Ovary (tissue), 9 donors: Measurements from ENCODE around the gene CTDSPL. TPM values are rescaled to one million over a fixed set of nuclear protein-coding genes. Genes with fewer than 3 reads are reported as not detected.

Experiments
- DNase-seq, 5 donors: peaks; one replicate each; pipeline ENCODE4 v3.0.0-alpha.2; 2019 to 2020
- H3K27ac ChIP-seq, 2 donors: fragments of 200-600 bp; one replicate each; pipeline versions ENCODE4 v1.5.1 to v1.8.0; 2019 to 2022
- H3K27me3 ChIP-seq: fragments of 200-600 bp; one replicate; pipeline ENCODE4 v1.8.0; 2022
- H3K36me3 ChIP-seq: fragments of 200-600 bp; sonication (generic); one replicate; pipeline ENCODE4 v1.5.1; 2019
- H3K4me1 ChIP-seq: one replicate; pipeline ENCODE4 v1.8.1; 2013; ENCODE audit warnings: mild to moderate bottlenecking, moderate library complexity; ENCODE audit not compliant: insufficient read depth
- H3K4me3 ChIP-seq: fragments of 200-600 bp; sonication (generic); one replicate; pipeline ENCODE4 v1.5.1; 2017
- H3K9me3 ChIP-seq, 2 donors: fragments of 200-600 bp in 1 of 2; sonication (generic) in 1 of 2; one replicate each; pipeline versions ENCODE4 v1.5.1 to v1.8.1; 2013 to 2019; ENCODE audit warnings: mild to moderate bottlenecking in 1 of 2, moderate library complexity in 1 of 2
- EP300 ChIP-seq: sonication (generic); formaldehyde crosslinking; IDR thresholded peaks from one replicate; pipeline ENCODE4 v1.6.1; 2017; ENCODE audit warnings: antibody characterized with exemption
- POLR2A ChIP-seq: fragments of 450-650 bp; IDR thresholded peaks from one replicate; pipeline ENCODE4 v1.6.1; 2017; ENCODE audit warnings: antibody characterized with exemption, mild to moderate bottlenecking, moderate library complexity
- WGBS, 3 donors: extraction: QIAGEN DNeasy Blood & Tissue Kit in 1 of 3; methylation state at CpG; one replicate each; pipeline versions ENCODE4 v1.1.5 to v1.1.7; 2013 to 2017; 5-methylcytosine and 5-hydroxymethylcytosine counted together
- intact Hi-C, 4 donors: fragments of 100-400 bp; cut with DNase I; formaldehyde crosslinking; loops; one replicate each; pipeline versions ENCODE4 v1.11.0 to v1.15.1; 2022 to 2023
- polyA plus RNA-seq, 2 donors: library from polyadenylated mRNA; stranded (reverse); fragments of 200-250 nt in 1 of 2; fragments of 350-450 nt in 1 of 2; fragmentation: Illumina TruSeq in 1 of 2; extraction: RNeasy Lipid Tissue Mini Kit (QIAGEN cat#74804) in 1 of 2; gene quantifications; one replicate each; pipeline ENCODE4 v1.2.3, GENCODE V29; 2013 to 2014
- total RNA-seq, 7 donors: library from RNA; depleted of rRNA in 2 of 7; stranded (reverse); fragments of >200 nt in 2 of 7; fragmentation: NEBNext Ultra II Directional in 3 of 7; extraction: Animal tissue kit (Norgen Biotek cat#: 25700) in 3 of 7; gene quantifications; one replicate each; pipeline versions ENCODE4 v1.1.0 to v1.2.4, GENCODE V29; 2016 to 2023
- TF ChIP-seq, protein P1 (sequence below), 3 donors: fragments of 450-650 bp in 2 of 3; fragments of 200-600 bp in 1 of 3; IDR thresholded peaks; one replicate each; pipeline versions ENCODE4 v1.5.1 to v1.8.0; 2016 to 2022; ENCODE audit warnings: antibody characterized with exemption in 3 of 3, mild to moderate bottlenecking in 1 of 3
- donor health status: DM: no; HTN: no; CAD: no; lungs with moderate emphysema.
- donor health status: DM: no; HTN: no; CAD: no.
- donor health status: Bipolar disorder and iron deficiency.
- donor health status: DM: yes; HTN: yes; CAD: no.
- donor health status: DM: no; HTN: no; CAD: no.
- donor health status: DM: yes; HTN: yes; CAD: no.

Gene CTDSPL
- total and polyA plus RNA-seq, 9 donors = 14.8 to 41.1 (median 34.2) TPM

GRCh38 chr3:37940242-37940908 is 78.7 kb downstream of the CTDSPL start:
- TF ChIP-seq, protein P1, sequence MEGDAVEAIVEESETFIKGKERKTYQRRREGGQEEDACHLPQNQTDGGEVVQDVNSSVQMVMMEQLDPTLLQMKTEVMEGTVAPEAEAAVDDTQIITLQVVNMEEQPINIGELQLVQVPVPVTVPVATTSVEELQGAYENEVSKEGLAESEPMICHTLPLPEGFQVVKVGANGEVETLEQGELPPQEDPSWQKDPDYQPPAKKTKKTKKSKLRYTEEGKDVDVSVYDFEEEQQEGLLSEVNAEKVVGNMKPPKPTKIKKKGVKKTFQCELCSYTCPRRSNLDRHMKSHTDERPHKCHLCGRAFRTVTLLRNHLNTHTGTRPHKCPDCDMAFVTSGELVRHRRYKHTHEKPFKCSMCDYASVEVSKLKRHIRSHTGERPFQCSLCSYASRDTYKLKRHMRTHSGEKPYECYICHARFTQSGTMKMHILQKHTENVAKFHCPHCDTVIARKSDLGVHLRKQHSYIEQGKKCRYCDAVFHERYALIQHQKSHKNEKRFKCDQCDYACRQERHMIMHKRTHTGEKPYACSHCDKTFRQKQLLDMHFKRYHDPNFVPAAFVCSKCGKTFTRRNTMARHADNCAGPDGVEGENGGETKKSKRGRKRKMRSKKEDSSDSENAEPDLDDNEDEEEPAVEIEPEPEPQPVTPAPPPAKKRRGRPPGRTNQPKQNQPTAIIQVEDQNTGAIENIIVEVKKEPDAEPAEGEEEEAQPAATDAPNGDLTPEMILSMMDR (IDR thresholded peaks at IDR 0.05) = no peak
- TF ChIP-seq EP300 (no peak), POLR2A (no peak)
- intact Hi-C loops = no loop called here
- Histone ChIP-seq H3K36me3 (no peaks in the 10 kb centered on the region), H3K27me3 (no peaks in the 10 kb centered on the region), H3K9me3 (no peaks in the 10 kb centered on the region), H3K27ac (no peak overlapping the region), H3K4me3 (no peak overlapping the region), H3K4me1 (peaks cover 33% of the 10 kb centered on the region)
- no peak for DNase-seq
- 85 to 90% (median 90%) methylated on average over 4 of the region's 4 CpGs for WGBS, 3 donors

DNA sequence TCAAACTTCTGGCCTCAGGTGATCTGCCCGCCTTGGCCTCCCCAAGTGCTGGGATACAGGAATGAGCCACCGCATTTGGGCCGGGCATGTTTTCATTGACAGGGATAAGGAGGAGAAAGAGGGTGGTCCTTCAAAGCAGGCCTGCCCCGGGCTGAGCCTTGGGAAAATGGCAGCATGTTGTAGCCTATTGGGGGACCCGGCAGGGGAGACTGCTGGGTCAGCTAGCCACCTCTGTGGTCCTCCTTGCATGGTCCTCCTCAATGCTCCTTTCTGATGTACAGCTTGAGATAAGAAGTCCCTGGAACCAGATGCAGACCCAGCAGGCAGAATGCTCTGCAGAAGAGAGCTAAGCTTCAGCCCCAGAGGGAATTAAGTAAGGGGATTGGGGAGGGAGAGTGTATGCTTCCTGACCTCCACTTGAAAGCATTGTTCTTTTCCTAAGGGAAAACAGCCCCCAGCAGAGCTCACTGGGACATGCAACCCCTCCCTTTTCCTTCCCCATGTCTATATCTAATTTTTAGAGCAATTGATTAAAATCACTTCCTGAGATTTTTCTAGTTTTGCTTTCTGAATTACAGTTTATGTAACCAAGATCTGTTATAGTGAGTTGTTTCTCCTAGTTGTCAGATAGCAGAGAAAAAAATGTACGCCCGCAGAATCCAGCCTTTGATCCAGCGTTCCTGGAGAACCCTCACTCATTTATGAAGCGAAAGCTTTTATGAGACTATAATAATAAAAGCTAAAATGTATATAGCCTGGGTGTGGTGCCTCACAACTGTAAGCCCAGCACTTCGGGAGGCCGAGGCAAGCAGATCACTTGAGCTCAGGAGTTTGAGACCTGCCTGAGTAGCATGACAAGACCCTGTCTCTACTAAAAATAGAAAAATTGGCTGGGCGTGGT is 80.2 kb downstream of the CTDSPL start:
- DNase-seq = no peak
- no peak overlapping the region for H3K4me3 ChIP-seq
- H3K36me3 ChIP-seq = no peaks in the 10 kb centered on the region
- H3K9me3 ChIP-seq = no peaks in the 10 kb centered on the region
- WGBS, 3 donors = 64 to 69% (median 67%) methylated on average over 12 of the region's 12 CpGs
- intact Hi-C loops = no loop called here
- no peaks in the 10 kb centered on the region for H3K27me3 ChIP-seq
- TF ChIP-seq POLR2A (no peak), EP300 (no peak)
- TF ChIP-seq, protein P1 (IDR thresholded peaks at IDR 0.05) = no peak
- H3K4me1 ChIP-seq = peaks cover 36% of the 10 kb centered on the region
- H3K27ac ChIP-seq = peak overlapping the region in 1 of 2 donors; percentile 2

DNA sequence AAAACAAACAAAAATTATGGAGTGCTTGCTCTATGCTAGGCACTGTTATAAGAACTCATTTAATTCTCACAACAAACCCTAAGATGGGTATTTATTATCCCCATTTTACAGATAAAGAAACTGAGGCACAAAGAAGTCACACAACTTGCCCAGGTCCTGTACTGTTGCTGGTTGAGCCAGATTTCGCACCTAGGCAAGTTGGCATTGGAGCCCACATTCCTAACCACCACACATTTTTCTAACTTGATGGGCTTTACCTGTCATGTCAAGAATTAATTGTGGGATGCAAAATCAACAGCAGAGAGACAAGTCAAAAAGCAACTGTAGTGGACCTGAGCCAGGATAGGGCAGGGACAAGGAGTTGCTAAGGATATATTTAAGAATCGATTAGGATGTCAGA is 81.0 kb downstream of the CTDSPL start:
- no peaks in the 10 kb centered on the region for H3K27me3 ChIP-seq
- peaks cover 39% of the 10 kb centered on the region for H3K4me1 ChIP-seq
- H3K4me3 ChIP-seq = no peak overlapping the region
- H3K27ac ChIP-seq = no peak overlapping the region
- no peaks in the 10 kb centered on the region for H3K9me3 ChIP-seq
- WGBS, 3 donors = 97 to 99% (median 98%) methylated on average over 2 of the region's 2 CpGs
- H3K36me3 ChIP-seq = no peaks in the 10 kb centered on the region
- intact Hi-C loops = no loop called here
- DNase-seq = no peak
- TF ChIP-seq POLR2A (no peak), EP300 (no peak)
- TF ChIP-seq, protein P1 (IDR thresholded peaks at IDR 0.05) = no peak

DNA sequence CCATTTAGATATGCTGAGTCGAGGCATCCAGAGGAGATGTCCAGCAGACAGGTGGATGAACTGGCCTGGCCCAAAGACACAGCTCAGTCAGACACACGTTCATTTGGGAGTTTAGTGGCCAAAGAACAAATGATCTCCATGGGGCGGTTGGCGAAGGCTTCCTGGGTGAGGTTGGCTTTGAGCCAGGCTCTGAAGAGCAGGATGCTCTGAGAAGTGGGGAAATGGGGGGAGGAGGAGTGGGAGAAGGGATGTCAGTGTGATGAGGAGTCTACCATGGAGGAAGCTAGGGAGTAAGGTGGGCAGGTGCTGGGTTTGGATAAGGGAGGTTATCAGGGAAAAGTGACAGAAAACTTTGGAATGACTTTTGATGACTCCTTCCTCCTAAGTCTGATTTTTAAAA is 81.4 kb downstream of the CTDSPL start:
- WGBS, 3 donors = 91 to 96% (median 94%) methylated on average over 4 of the region's 4 CpGs
- Histone ChIP-seq H3K4me3 (no peak overlapping the region), H3K9me3 (no peaks in the 10 kb centered on the region), H3K27ac (no peak overlapping the region), H3K36me3 (no peaks in the 10 kb centered on the region), H3K27me3 (no peaks in the 10 kb centered on the region), H3K4me1 (peaks cover 39% of the 10 kb centered on the region)
- TF ChIP-seq, protein P1 (IDR thresholded peaks at IDR 0.05) = no peak
- no peak for TF ChIP-seq POLR2A
- TF ChIP-seq EP300 = no peak
- DNase-seq = no peak
- intact Hi-C loops = no loop called here
